ENCODE data around the gene AGAP1.

DNA sequence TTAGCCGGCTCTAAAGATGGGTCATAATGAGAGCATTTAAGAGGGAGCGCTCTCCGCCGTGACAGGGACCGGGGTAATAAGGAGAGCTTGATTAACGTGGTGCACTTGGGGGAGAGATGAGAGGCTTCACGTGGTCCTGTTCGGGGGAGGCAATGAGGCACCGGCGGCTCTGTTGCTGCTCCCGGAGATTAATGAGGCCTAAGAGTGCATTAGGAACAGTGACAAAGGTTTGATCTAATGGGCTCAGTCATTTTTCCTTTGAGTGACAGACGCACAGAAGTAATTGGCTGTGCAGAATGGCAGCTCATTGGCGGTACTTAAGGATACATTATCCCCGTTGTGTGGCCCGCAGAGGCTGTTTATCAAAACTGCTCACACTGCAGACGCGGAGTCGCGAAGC lies 423.7 kb downstream of the AGAP1 start:
- TF ChIP-seq CTCF (conservative IDR thresholded peaks at IDR 0.05; ENCODE audit: low read length) (no peak), EZH2phosphoT487 (IDR thresholded peaks at IDR 0.05; ENCODE audit: borderline replicate concordance, low read depth, low read length) (no peak)

All from OCI-LY7 (cell line).